Ramos (cell line): Measurements from ENCODE around the gene POLR1E.
"Not testable (repeated sequence)": the region's sequence is repeated elsewhere in the genome, so short reads cannot be mapped to it uniquely, and the experiment has no call there.

Experiments
- in situ Hi-C: fragments of 300-500 bp; cut with MboI; formaldehyde crosslinking; loops from one replicate; pipeline ENCODE4 v1.14.3; 2022; ENCODE audit warnings: low sequenced_read_pairs; ENCODE audit not compliant: unreplicated experiment

The POLR1E gene

GRCh38 chr9:37498457-37498856, 12.7 kb downstream of the POLR1E start:
- in situ Hi-C loops = no loop called here

- in situ Hi-C loops = no loop called here
These were observed 13.5 kb downstream of the POLR1E start for GRCh38 chr9:37499297-37499696.

DNA sequence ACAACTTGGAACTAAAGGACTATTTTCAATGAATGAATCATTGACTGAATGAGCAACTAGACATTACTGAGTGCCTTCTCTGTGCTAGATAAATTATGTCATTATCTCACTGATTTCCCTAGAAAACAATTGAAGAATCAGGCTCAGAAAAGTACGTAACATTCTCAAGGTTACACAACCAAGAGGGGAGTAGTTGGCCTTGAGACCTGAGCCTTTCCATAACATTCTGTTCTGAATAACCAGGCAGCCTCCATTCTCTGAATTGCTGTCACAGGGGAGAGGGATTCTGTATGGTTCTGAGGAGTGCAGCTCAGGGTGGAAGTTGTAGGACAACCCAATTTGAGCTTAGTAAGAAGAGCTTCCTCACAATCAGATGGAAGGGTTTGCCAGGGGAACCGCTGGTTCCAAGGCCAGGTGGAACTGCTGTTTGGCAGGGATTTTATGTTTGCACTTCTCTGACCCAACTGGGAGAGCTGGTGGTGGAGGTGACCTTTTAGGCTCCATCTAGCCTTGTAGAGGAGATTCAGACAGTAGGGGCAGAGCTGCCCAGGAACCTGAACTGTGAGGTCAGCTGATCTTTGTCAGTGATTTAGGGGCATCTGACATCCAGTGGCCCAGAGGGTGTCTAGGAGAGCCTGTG, 16.3 kb downstream of the POLR1E start:
- in situ Hi-C loops = no loop called here

DNA sequence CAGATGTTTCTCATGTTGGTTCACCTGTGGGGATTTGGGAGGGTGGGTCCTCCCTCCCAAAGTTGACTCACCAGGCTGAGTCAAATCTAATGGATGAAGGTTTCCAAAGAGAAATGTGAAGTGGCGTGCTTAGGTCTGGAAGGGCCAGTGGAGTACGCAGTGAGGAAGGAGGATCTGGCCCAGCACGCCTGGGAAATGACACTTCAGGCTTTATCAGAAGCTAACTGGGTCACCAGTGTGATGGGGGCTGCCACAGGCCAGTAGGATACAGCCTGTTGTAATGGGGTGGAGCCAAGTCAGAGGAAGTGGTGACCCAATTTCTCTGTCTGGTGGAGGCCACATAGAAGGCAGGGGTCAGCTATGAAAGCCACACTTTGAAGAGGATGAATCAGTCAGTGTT, 18.0 kb downstream of the POLR1E start:
- in situ Hi-C loops = no loop called here

- in situ Hi-C loops = no loop called here
These were observed 18.9 kb downstream of the POLR1E start for GRCh38 chr9:37504605-37505004.

DNA sequence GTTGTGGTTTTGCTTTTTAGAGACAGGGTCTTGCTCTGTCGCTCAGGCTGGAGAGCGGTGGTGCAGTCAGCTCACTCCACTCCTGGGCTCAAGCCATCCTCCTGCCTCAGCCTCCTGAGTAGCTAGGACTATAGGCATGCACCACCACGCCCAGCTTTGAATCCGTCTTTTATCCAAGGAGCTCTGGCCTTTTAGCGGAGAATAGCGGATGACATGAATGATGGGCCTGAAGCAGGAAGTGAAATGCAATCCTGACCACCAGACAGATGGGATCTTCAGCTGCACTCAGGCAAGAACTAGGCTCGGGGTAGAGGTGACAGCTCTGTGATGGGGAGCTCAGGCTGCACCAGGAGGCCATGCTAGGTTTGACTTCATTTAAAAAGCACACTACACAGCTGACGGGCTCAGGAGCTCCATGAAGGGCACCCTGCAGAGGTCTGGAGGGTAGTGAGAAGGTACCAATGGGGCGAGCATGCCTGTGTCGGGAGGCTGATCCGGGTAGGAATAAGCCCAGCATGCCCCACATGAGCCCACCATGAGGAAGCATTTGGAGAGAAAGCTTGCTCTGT, 21.9 kb downstream of the POLR1E start:
- in situ Hi-C loops = no loop called here

DNA sequence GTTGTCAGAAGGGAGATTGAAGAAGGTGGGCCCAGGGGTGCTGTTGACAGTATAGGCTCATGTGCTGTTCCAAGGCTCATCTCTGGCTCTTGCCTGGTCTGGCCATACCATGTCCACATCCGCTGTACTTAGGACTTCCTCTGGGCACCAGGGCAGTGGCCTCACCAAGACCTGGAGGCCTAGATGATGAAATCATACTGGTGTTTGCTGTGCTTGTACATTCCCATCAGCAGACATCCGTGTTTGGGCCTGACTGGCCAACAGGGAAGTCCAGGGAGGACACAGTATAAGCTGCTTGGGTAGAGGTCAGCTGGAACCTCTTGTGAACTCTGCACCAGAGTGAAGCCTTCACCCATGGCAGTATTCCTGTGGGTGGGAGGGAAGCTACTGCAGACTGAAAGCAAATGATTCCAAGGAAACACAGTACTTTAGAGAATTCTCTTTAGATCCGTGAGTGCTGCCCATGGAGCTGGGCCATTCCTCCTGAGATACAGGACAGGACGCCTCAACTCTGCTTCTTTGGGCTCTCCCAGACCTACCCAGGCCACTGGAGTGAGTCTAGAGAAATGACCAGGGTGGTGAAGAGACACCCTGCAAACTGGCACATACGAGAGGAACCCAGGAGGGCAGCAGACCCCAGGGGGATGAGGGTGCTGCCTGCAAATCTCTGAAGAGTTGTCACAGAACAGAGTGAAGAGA, 22.5 kb downstream of the POLR1E start:
- in situ Hi-C loops = no loop called here

- in situ Hi-C loops = no loop called here
These were observed 23.1 kb downstream of the POLR1E start for GRCh38 chr9:37508834-37509206.

DNA sequence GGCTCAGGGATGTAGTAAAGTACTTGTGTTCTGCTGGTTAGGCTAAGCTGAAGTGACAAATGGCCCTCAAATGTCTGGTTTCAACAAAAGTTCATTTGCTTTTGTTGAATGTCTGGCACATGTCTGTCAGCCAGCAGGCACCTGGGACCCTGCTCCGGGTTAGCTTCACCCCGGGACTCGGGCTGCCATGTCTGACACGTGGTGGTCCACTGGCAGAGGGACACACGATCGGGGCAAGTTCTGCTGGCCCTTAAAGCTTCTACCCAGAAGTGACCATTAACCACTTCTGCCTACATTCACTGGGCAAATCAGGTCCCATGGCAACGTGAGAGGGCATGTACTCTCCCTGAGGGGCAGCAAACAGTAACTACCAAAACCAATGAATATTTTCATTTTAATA, 23.8 kb downstream of the POLR1E start:
- in situ Hi-C loops = no loop called here

DNA sequence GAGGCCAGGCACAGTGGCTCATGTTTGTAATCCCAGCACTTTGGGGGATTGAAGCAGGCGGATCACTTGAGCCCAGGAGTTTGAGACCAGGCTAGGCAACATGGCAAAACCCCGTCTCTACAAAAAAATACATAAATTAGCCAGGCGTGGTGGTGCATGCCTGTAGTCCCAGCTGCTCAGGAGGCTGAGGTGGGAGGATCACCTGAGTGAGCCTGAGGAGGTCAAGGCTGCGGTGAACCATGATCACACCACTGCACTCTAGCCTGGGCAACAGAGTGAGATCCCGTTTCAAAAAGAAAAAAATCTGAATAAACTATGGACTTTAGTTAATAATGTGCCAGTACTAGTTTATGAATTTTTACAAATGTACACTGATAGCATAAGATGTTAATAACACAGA, 24.3 kb downstream of the POLR1E start:
- in situ Hi-C loops = not testable (repeated sequence)

GRCh38 chr9:37511016-37512010, 25.6 kb downstream of the POLR1E start:
- in situ Hi-C loops = no loop called here

GRCh38 chr9:37512437-37512836, 26.7 kb downstream of the POLR1E start:
- in situ Hi-C loops = no loop called here

DNA sequence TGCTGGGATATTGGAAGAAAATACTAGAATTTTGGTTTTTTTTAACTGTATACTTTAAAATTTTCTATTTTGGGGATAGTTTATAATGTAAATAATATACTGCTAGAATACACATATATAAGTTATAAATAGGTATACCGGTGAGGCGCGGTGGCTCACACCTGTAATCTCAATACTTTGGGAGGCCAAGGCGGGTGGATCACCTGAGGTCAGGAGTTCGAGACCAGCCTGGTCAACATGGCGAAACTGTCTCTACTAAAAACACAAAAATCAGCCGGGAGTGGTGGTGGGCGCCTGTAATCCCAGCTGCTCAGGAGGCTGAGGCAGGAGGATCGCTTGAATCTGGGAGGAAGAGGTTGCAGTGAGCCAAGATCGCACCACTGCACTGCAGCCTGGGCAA, 28.7 kb downstream of the POLR1E start:
- in situ Hi-C loops = not testable (repeated sequence)

GRCh38 chr9:37514999-37515398, 29.3 kb downstream of the POLR1E start:
- in situ Hi-C loops = no loop called here

GRCh38 chr9:37515620-37516258, 30.0 kb downstream of the POLR1E start:
- in situ Hi-C loops = no loop called here

DNA sequence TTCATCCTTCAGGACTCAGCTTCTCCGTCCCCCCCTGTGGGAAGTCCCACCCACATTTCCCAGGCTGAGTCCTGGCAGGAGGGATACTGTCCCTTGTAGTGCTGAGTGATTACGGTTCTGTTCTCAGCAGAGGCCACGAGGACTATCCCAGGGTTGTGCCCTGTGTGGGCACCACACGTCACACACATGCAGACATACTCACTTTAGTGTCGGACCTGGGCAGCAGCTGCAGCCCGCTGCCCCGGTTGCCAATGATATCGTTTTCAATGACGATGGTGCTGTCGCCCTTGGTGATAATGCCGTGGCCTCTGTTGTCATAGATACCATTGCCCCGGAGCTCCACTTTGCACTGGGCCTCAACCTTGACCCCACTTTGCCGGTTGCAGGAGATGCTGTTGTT, 32.2 kb downstream of the POLR1E start:
- in situ Hi-C loops = no loop called here

DNA sequence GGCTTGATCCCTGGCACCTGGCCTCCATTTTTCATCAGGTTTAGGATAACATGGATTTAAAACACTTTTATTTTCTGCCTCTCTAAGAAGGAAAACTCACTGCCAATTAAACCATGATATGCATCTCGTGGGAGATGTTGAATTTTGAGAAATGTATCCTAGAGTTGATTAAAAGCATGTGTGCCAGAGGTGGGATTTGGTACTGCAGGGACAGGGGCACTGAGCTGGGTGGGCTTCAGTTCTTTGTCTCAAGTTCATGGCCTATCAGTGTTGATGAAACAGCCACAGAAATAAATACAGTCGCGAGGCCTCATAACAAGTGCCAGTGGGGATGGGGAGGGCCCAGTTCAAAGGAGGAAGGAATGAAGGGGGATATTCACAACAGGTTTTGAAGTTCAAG, 34.9 kb downstream of the POLR1E start:
- in situ Hi-C loops = no loop called here

- in situ Hi-C loops = no loop called here
These were observed 35.4 kb downstream of the POLR1E start for GRCh38 chr9:37521111-37521510.

DNA sequence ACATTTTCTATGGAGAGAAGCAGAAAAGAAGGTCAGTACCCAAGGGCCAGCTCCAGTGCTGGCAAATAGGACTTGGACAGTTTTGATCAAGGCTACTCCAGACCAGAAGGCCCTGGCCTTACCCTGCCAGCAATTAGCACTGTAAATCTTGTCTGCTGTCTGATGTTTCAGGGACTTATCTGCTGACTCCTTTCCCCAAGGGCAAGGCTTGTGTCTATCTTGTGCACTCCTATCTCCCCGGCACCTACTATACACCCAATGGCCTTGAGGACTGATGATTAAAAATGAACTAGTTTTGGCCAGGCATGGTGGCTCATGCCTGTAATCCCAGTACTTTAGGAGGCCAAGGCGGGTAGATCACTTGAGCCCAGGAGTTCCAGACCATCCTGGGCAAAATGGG, 37.2 kb downstream of the POLR1E start:
- in situ Hi-C loops = no loop called here

DNA sequence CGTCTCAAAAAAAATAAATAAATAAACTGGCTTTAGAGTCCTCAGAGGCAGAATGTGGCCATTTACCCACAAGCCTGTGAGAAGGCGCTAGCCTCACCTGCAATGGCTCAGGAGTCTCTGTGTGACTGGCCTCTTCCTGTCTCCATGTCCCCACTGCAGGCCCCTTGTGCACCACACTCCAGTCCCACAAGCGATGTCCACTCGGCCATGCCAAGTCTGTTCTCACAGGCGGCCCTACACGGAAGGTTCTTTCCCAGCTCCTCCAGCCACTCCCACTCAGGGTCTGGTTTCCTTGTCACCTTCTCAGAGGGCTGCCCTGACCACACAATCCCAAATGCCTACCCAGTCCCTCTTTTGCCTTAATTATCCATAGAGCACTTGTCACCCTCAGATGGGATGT, 38.2 kb downstream of the POLR1E start:
- in situ Hi-C loops = no loop called here
